GM12878 (cell line): Measurements from ENCODE around the gene DUSP12. TPM values are rescaled to one million over a fixed set of nuclear protein-coding genes. Genes with fewer than 3 reads are reported as not detected.
A peak's percentile ranks its signal among the peaks of the same experiment; 100 is the strongest.

Source experiments
- ATF7 ChIP-seq: fragments of 450-650 bp; IDR thresholded peaks from 2 replicates; pipeline ENCODE4 v1.6.1; 2016; ENCODE audit warnings: low read depth, mild to moderate bottlenecking
- BRCA1 ChIP-seq: IDR thresholded peaks from 2 replicates; pipeline ENCODE4 v1.6.1; 2011; ENCODE audit warnings: low read depth, low read length, improper control_type of control experiment
- E4F1 ChIP-seq: fragments of 450-650 bp; IDR thresholded peaks from 2 replicates; pipeline ENCODE4 v1.6.1; 2018; ENCODE audit warnings: borderline replicate concordance, mild to moderate bottlenecking; ENCODE audit not compliant: partially characterized antibody
- EGR1 ChIP-seq, 2 experiments: IDR thresholded peaks; 1 replicate in 1 of 2; 2 replicates in 1 of 2; pipeline ENCODE4 v1.6.1; 2011 to 2012; ENCODE audit warnings: low read depth in 2 of 2, low read length in 2 of 2, borderline replicate concordance in 1 of 2, mild to moderate bottlenecking in 1 of 2, moderate library complexity in 1 of 2
- IRF3 ChIP-seq: fragments of 450-650 bp; IDR thresholded peaks from 2 replicates; pipeline ENCODE4 v1.6.1; 2014; ENCODE audit warnings: mild to moderate bottlenecking
- KAT2A ChIP-seq: conservative IDR thresholded peaks from 2 replicates; pipeline ENCODE4 v1.6.1; 2011; ENCODE audit warnings: low read depth, low read length; ENCODE audit not compliant: control insufficient read depth
- KDM1A ChIP-seq: fragments of 200-600 bp; sonication (generic); IDR thresholded peaks from 2 replicates; pipeline ENCODE4 v1.6.1; 2016; ENCODE audit warnings: borderline replicate concordance
- KLF5 ChIP-seq: fragments of 450-650 bp; IDR thresholded peaks from 2 replicates; pipeline ENCODE4 v1.6.1; 2014; ENCODE audit warnings: mild to moderate bottlenecking; ENCODE audit not compliant: partially characterized antibody
- MTA2 ChIP-seq: fragments of 450-650 bp; IDR thresholded peaks from 2 replicates; pipeline ENCODE4 v1.6.1; 2016; ENCODE audit warnings: low read depth, mild to moderate bottlenecking, moderate library complexity
- MYB ChIP-seq: fragments of 150-350 bp; IDR thresholded peaks from 2 replicates; pipeline ENCODE4 v1.6.1; 2014; ENCODE audit warnings: mild to moderate bottlenecking, low read depth, low read length, borderline replicate concordance
- NFYA ChIP-seq: IDR thresholded peaks from 2 replicates; pipeline ENCODE4 v1.6.1; 2011; ENCODE audit warnings: low read depth, mild to moderate bottlenecking, low read length, improper control_type of control experiment, borderline replicate concordance
- NFYB ChIP-seq: IDR thresholded peaks from 2 replicates; pipeline ENCODE4 v1.6.1; 2011; ENCODE audit warnings: low read depth, mild to moderate bottlenecking, low read length, improper control_type of control experiment, moderate library complexity; ENCODE audit not compliant: insufficient read depth
- NKRF ChIP-seq: fragments of 450-650 bp; conservative IDR thresholded peaks from 2 replicates; pipeline ENCODE4 v1.6.1; 2017; ENCODE audit warnings: mild to moderate bottlenecking, moderate library complexity
- NR2F1 ChIP-seq: fragments of 450-650 bp; conservative IDR thresholded peaks from 2 replicates; pipeline ENCODE4 v1.6.1; 2017; ENCODE audit warnings: mild to moderate bottlenecking
- POU2F2 ChIP-seq: IDR thresholded peaks from 3 replicates; pipeline ENCODE4 v1.6.1; 2011; ENCODE audit warnings: low read depth, mild to moderate bottlenecking, low read length, borderline replicate concordance
- RAD21 ChIP-seq: IDR thresholded peaks from 2 replicates; pipeline ENCODE4 v1.6.1; 2011; ENCODE audit warnings: mild to moderate bottlenecking, low read depth, low read length, moderate library complexity; ENCODE audit not compliant: insufficient read depth
- TCF7 ChIP-seq: IDR thresholded peaks from 2 replicates; pipeline ENCODE4 v1.6.1; 2014; ENCODE audit warnings: antibody characterized with exemption, borderline replicate concordance
- ZBED1 ChIP-seq: IDR thresholded peaks from 2 replicates; pipeline ENCODE4 v1.6.1; 2016; ENCODE audit warnings: borderline replicate concordance
- polyA plus RNA-seq, 11 experiments: library from polyadenylated mRNA; depleted of rRNA in 4 of 11; unstranded in 6 of 11; stranded (reverse) in 5 of 11; fragments of >200 nt; fragmentation: Nextera tagmentation in 4 of 11; fragmentation: Illumina TruSeq in 1 of 11; extraction: Ambion mirVana in 4 of 11; extraction: Trizol in 1 of 11; gene quantifications; 1 replicate in 1 of 11; 2 replicates in 10 of 11; pipeline versions ENCODE4 v1.2.1 to v1.2.3, GENCODE V29; 2011 to 2016; ENCODE audit warnings: inconsistent platforms in 2 of 11, missing spikeins in 2 of 11, low read depth in 1 of 11
- total RNA-seq, 4 experiments: library from RNA; depleted of rRNA in 3 of 4; stranded (reverse); fragments of >200 nt in 3 of 4; fragmentation: Illumina TruSeq in 1 of 4; extraction: Trizol in 1 of 4; gene quantifications; 2 replicates each; pipeline versions ENCODE4 v1.2.1 to v1.2.3, GENCODE V29; 2013 to 2021
- TF ChIP-seq, protein P1 (sequence below): fragments of 450-650 bp; IDR thresholded peaks from 2 replicates; pipeline ENCODE4 v1.6.1; 2017; ENCODE audit warnings: antibody characterized with exemption, mild to moderate bottlenecking, moderate library complexity
- TF ChIP-seq, protein P2 (sequence below): IDR thresholded peaks from 2 replicates; pipeline ENCODE4 v1.6.1; 2011; ENCODE audit warnings: borderline replicate concordance, low read depth, mild to moderate bottlenecking, moderate library complexity, mixed read lengths, low read length; ENCODE audit not compliant: insufficient read depth; ENCODE audit errors: extremely low read length

DUSP12 gene
- total and polyA plus RNA-seq, 10 of the 15 experiments (the other 5 are each of a cell fraction or from before 2014, with no cell fraction given) = 7.0 to 51.5 (median 35.4) TPM

GRCh38 chr1:161727256-161727924, 22.2 kb upstream of the DUSP12 start (continued):
- TF ChIP-seq, protein P1, sequence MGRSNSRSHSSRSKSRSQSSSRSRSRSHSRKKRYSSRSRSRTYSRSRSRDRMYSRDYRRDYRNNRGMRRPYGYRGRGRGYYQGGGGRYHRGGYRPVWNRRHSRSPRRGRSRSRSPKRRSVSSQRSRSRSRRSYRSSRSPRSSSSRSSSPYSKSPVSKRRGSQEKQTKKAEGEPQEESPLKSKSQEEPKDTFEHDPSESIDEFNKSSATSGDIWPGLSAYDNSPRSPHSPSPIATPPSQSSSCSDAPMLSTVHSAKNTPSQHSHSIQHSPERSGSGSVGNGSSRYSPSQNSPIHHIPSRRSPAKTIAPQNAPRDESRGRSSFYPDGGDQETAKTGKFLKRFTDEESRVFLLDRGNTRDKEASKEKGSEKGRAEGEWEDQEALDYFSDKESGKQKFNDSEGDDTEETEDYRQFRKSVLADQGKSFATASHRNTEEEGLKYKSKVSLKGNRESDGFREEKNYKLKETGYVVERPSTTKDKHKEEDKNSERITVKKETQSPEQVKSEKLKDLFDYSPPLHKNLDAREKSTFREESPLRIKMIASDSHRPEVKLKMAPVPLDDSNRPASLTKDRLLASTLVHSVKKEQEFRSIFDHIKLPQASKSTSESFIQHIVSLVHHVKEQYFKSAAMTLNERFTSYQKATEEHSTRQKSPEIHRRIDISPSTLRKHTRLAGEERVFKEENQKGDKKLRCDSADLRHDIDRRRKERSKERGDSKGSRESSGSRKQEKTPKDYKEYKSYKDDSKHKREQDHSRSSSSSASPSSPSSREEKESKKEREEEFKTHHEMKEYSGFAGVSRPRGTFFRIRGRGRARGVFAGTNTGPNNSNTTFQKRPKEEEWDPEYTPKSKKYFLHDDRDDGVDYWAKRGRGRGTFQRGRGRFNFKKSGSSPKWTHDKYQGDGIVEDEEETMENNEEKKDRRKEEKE = no peak
- TF ChIP-seq RAD21 (no peak), BRCA1 (no peak), NR2F1 (no peak), NKRF (no peak), MYB (no peak), E4F1 (no peak), NFYB (no peak), KDM1A (no peak), KLF5 (no peak), ZBED1 (no peak), EGR1 (IDR thresholded peaks at IDR 0.05; ENCODE audit: borderline replicate concordance in 1 of 2, low read depth in 2 of 2, low read length in 2 of 2) (0 out of 3 replicates have a peak, but pooled peaks of 1 of the 2 experiments have one; percentile 14), IRF3 (no peak), MTA2 (0 out of 2 replicates have a peak, but pooled peaks have one; percentile 44), KAT2A (no peak), NFYA (no peak), POU2F2 (peak; percentile 63; the same call in 1 of the 3 replicates), ATF7 (no peak), TCF7 (no peak)
- TF ChIP-seq, protein P2, sequence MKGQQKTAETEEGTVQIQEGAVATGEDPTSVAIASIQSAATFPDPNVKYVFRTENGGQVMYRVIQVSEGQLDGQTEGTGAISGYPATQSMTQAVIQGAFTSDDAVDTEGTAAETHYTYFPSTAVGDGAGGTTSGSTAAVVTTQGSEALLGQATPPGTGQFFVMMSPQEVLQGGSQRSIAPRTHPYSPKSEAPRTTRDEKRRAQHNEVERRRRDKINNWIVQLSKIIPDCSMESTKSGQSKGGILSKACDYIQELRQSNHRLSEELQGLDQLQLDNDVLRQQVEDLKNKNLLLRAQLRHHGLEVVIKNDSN = no peak
